CD4-positive, alpha-beta T cell treated with Interleukin-15 for 4 hours (primary cell): ENCODE results near the gene PIERCE2.
"Not testable (repeated sequence)": the region's sequence is repeated elsewhere in the genome, so short reads cannot be mapped to it uniquely, and the experiment has no call there.

Experiments
- DNase-seq: peaks from one replicate; pipeline ENCODE4 v3.0.0-alpha.2; 2020; ENCODE audit warnings: low spot score

Gene PIERCE2

DNA sequence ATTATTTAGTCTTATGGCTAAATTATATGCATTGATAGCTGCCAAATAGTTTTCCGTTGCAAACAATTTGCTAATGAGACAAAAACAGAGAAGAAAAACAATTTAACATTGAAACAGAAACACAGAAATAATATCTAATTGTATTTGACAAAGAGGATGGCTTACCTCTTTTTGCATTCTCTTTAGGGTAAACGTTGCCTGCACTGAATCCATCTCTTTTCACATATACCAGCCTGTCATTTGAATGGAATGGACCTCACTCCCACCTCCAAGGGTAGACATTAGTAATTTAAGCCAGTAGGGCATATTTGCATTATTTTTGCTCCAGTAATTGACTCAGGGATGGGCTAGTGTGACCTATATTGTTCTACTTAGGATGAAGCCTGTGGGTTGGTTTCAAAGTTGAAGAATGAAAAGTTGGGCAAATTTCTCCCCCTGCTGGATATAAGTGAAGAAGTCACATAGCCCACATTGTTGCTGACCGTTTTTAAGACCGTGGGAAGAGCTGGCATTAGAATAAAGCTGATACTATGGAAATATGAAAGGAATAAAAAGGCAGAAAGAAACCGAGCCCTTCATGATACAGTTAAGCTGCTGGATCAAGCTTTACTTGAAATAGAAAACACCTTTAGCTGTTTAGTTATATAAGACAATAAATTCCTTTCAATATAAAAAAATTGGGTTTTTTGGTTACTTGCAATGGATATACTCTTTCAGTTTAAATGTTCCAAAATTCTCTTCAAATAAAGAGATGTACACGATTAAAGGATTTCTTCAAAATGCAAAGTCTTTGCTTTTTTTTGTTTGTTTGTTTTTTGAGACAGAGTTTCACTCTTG lies 26.9 kb downstream of the PIERCE2 start:
- DNase-seq = peak; percentile 43

- DNase-seq = not testable (repeated sequence)
Measured at GRCh38 chr15:55443141-55443540, 34.8 kb downstream of the PIERCE2 start.

DNA sequence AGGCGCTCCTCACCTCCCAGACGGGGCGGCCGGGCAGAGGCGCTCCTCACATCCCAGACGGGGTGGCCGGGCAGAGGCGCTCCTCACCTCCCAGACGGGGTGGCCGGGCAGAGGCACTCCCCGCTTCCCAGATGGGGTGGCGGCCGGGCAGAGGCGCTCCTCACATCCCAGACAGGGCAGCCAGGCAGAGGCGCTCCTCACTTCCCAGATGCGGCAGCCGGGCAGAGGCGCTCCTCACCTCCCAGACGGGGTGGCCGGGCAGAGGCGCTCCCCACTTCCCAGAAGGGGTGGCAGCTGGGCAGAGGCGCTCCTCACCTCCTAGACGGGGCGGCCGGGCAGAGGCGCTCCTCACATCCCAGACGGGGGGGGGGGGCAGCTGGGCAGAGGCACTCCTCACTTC lies 37.6 kb downstream of the PIERCE2 start:
- DNase-seq = not testable (repeated sequence)

DNA sequence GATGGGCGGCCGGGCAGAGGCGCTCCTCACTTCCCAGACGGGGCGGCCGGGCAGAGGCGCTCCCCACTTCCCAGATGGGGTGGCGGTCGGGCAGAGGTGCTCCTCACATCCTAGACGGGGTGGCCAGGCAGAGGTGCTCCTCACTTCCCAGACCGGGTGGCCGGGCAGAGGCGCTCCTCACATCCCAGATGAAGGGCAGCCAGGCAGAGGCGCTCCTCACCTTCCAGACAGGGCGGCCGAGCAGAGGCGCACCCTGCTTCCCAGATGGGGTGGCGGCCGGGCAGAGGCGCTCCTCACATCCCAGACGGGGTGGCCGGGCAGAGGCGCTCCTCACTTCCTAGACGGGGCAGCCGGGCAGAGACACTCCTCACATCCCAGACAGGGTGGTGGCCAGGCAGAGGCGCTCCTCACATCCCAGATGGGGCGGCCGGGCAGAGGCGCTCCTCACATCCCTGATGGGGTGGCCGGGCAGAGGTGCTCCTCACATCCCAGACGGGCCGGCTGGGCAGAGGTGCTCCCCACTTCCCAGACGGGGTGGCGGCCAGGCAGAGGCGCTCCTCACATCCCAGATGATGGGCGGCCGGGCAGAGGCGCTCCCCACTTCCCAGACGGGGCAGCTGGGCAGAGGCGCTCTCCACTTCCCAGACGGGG lies 38.2 kb downstream of the PIERCE2 start:
- not testable (repeated sequence) for DNase-seq

GRCh38 chr15:55447030-55447394 lies 38.7 kb downstream of the PIERCE2 start:
- not testable (repeated sequence) for DNase-seq

- DNase-seq = no peak
Measured at GRCh38 chr15:55457401-55458022, 49.2 kb downstream of the PIERCE2 start.

DNA sequence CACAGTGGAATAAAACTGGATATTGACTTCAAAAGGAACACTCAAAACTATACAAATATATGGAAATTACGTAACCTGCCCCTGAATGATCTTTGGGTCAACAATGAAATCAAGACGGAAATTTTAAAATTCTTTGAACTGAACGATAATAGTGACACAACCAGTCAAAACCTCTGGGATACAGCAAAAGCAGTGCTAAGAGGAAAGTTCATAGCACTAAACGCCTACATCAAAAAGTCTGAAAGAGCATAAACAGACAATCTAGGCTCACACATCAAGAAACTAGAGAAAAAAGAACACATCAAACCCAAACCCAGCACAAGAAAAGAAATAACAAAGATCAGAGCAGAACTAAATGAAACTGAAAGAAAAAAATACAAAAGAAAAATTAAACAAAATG lies 53.2 kb downstream of the PIERCE2 start:
- no peak for DNase-seq

- no peak for DNase-seq
Measured at GRCh38 chr15:55468321-55468720, 60.0 kb downstream of the PIERCE2 start.
